Vagina (tissue), 2 donors: ENCODE data around the gene TMTC2. TPM values are rescaled to one million over a fixed set of nuclear protein-coding genes. Genes with fewer than 3 reads are reported as not detected.

Experiments used
- DNase-seq, 2 donors: peaks; one replicate each; pipeline ENCODE4 v3.0.0-alpha.2; 2017; ENCODE audit errors: extremely low spot score in 2 of 2
- H3K27ac ChIP-seq: fragments of 200-600 bp; sonication (generic); one replicate; pipeline ENCODE4 v1.5.1; 2019
- H3K27me3 ChIP-seq: fragments of 200-600 bp; sonication (generic); one replicate; pipeline ENCODE4 v1.5.1; 2019
- H3K36me3 ChIP-seq, 2 donors: fragments of 200-600 bp; sonication (generic); one replicate each; pipeline ENCODE4 v1.5.1; 2017 to 2019
- H3K4me1 ChIP-seq: fragments of 200-600 bp; sonication (generic); one replicate; pipeline ENCODE4 v1.5.1; 2019
- H3K4me3 ChIP-seq, 2 donors: fragments of 200-600 bp; sonication (generic); 1 replicate in 1 of 2; 2 replicates in 1 of 2; pipeline ENCODE4 v1.5.1; 2016 to 2019
- H3K9me3 ChIP-seq: fragments of 200-600 bp; sonication (generic); one replicate; pipeline ENCODE4 v1.5.1; 2019
- CTCF ChIP-seq, 3 experiments: fragments of 450-650 bp in 2 of 3; fragments of 200-600 bp in 1 of 3; sonication (generic) in 1 of 3; IDR thresholded peaks; one replicate each; pipeline ENCODE4 v1.5.1; 2017 to 2019; ENCODE audit warnings: antibody characterized with exemption in 3 of 3, mild to moderate bottlenecking in 2 of 3, moderate library complexity in 2 of 3
- POLR2A ChIP-seq, 2 donors: fragments of 450-650 bp; IDR thresholded peaks; one replicate each; pipeline ENCODE4 v1.6.1; 2017; ENCODE audit warnings: antibody characterized with exemption in 2 of 2, mild to moderate bottlenecking in 2 of 2, moderate library complexity in 2 of 2
- POLR2AphosphoS5 ChIP-seq, 2 donors: sonication (generic); formaldehyde crosslinking; IDR thresholded peaks; one replicate each; pipeline ENCODE4 v1.9.0; 2017; ENCODE audit warnings: antibody characterized with exemption in 2 of 2, mild to moderate bottlenecking in 2 of 2, low read depth in 1 of 2; ENCODE audit not compliant: insufficient read depth in 1 of 2
- intact Hi-C: fragments of 100-400 bp; cut with DNase I; formaldehyde crosslinking; loops from one replicate; pipeline ENCODE4 v1.15.1; 2023
- total RNA-seq: library from RNA; depleted of rRNA; stranded (reverse); fragments of >200 nt; gene quantifications from one replicate; pipeline ENCODE4 v1.2.3, GENCODE V29; 2016

TMTC2 gene
- total RNA-seq, 1 donor from 2014 or later: 15.5 TPM

GRCh38 chr12:82910246-82910893, 223.7 kb downstream of the TMTC2 start:
- intact Hi-C loops: no loop called here
- no peak overlapping the region for H3K27ac ChIP-seq
- no peaks in the 10 kb centered on the region for H3K9me3 ChIP-seq
- no peaks in the 10 kb centered on the region for H3K4me1 ChIP-seq
- H3K27me3 ChIP-seq: no peaks in the 10 kb centered on the region
- no peak for TF ChIP-seq POLR2A (IDR thresholded peaks at IDR 0.05)
- no peak for TF ChIP-seq POLR2AphosphoS5 (IDR thresholded peaks at IDR 0.05; ENCODE audit: insufficient read depth in 1 of 2, low read depth in 1 of 2)
- no peak for TF ChIP-seq CTCF (IDR thresholded peaks at IDR 0.05)
- no peak for DNase-seq
- no peaks in the 10 kb centered on the region for H3K36me3 ChIP-seq
- no peak overlapping the region for H3K4me3 ChIP-seq

GRCh38 chr12:82912406-82912805, 225.7 kb downstream of the TMTC2 start:
- Histone ChIP-seq H3K9me3 (no peaks in the 10 kb centered on the region), H3K4me3 (no peak overlapping the region), H3K4me1 (no peaks in the 10 kb centered on the region), H3K36me3 (no peaks in the 10 kb centered on the region), H3K27me3 (no peaks in the 10 kb centered on the region), H3K27ac (no peak overlapping the region)
- no peak for DNase-seq
- no peak for TF ChIP-seq CTCF (IDR thresholded peaks at IDR 0.05)
- no peak for TF ChIP-seq POLR2A (IDR thresholded peaks at IDR 0.05)
- TF ChIP-seq POLR2AphosphoS5 (IDR thresholded peaks at IDR 0.05; ENCODE audit: insufficient read depth in 1 of 2, low read depth in 1 of 2): no peak
- intact Hi-C loops: no loop called here

GRCh38 chr12:82919388-82920054, 232.8 kb downstream of the TMTC2 start:
- intact Hi-C loops: no loop called here
- H3K36me3 ChIP-seq: no peaks in the 10 kb centered on the region
- no peak overlapping the region for H3K27ac ChIP-seq
- no peaks in the 10 kb centered on the region for H3K4me1 ChIP-seq
- no peak overlapping the region for H3K4me3 ChIP-seq
- TF ChIP-seq CTCF (IDR thresholded peaks at IDR 0.05): no peak
- no peak for TF ChIP-seq POLR2A (IDR thresholded peaks at IDR 0.05)
- no peak for TF ChIP-seq POLR2AphosphoS5 (IDR thresholded peaks at IDR 0.05; ENCODE audit: insufficient read depth in 1 of 2, low read depth in 1 of 2)
- no peaks in the 10 kb centered on the region for H3K9me3 ChIP-seq
- DNase-seq: no peak
- H3K27me3 ChIP-seq: no peaks in the 10 kb centered on the region

GRCh38 chr12:82923935-82924334, 237.2 kb downstream of the TMTC2 start:
- Histone ChIP-seq H3K27me3 (no peaks in the 10 kb centered on the region), H3K36me3 (no peaks in the 10 kb centered on the region), H3K4me1 (no peaks in the 10 kb centered on the region), H3K9me3 (no peaks in the 10 kb centered on the region), H3K4me3 (no peak overlapping the region), H3K27ac (no peak overlapping the region)
- no peak for DNase-seq
- TF ChIP-seq POLR2A (IDR thresholded peaks at IDR 0.05): no peak
- no peak for TF ChIP-seq CTCF (IDR thresholded peaks at IDR 0.05)
- TF ChIP-seq POLR2AphosphoS5 (IDR thresholded peaks at IDR 0.05; ENCODE audit: insufficient read depth in 1 of 2, low read depth in 1 of 2): no peak
- intact Hi-C loops: no loop called here

GRCh38 chr12:82926630-82927029, 239.9 kb downstream of the TMTC2 start:
- H3K27ac ChIP-seq: no peak overlapping the region
- no peak for DNase-seq
- H3K27me3 ChIP-seq: no peaks in the 10 kb centered on the region
- TF ChIP-seq CTCF (IDR thresholded peaks at IDR 0.05) (no peak), POLR2A (IDR thresholded peaks at IDR 0.05) (no peak), POLR2AphosphoS5 (IDR thresholded peaks at IDR 0.05; ENCODE audit: insufficient read depth in 1 of 2, low read depth in 1 of 2) (no peak)
- no peaks in the 10 kb centered on the region for H3K4me1 ChIP-seq
- no peak overlapping the region for H3K4me3 ChIP-seq
- no peaks in the 10 kb centered on the region for H3K9me3 ChIP-seq
- intact Hi-C loops: no loop called here
- no peaks in the 10 kb centered on the region for H3K36me3 ChIP-seq
